Vagina (tissue), 2 donors: ENCODE data around the gene JCAD. TPM values are rescaled to one million over a fixed set of nuclear protein-coding genes. Genes with fewer than 3 reads are reported as not detected.

Source experiments
- DNase-seq, 2 donors: peaks; one replicate each; pipeline ENCODE4 v3.0.0-alpha.2; 2017; ENCODE audit errors: extremely low spot score in 2 of 2
- H3K27ac ChIP-seq: fragments of 200-600 bp; sonication (generic); one replicate; pipeline ENCODE4 v1.5.1; 2019
- H3K27me3 ChIP-seq: fragments of 200-600 bp; sonication (generic); one replicate; pipeline ENCODE4 v1.5.1; 2019
- H3K36me3 ChIP-seq, 2 donors: fragments of 200-600 bp; sonication (generic); one replicate each; pipeline ENCODE4 v1.5.1; 2017 to 2019
- H3K4me1 ChIP-seq: fragments of 200-600 bp; sonication (generic); one replicate; pipeline ENCODE4 v1.5.1; 2019
- H3K4me3 ChIP-seq, 2 donors: fragments of 200-600 bp; sonication (generic); 1 replicate in 1 of 2; 2 replicates in 1 of 2; pipeline ENCODE4 v1.5.1; 2016 to 2019
- H3K9me3 ChIP-seq: fragments of 200-600 bp; sonication (generic); one replicate; pipeline ENCODE4 v1.5.1; 2019
- POLR2A ChIP-seq, 2 donors: fragments of 450-650 bp; IDR thresholded peaks; one replicate each; pipeline ENCODE4 v1.6.1; 2017; ENCODE audit warnings: antibody characterized with exemption in 2 of 2, mild to moderate bottlenecking in 2 of 2, moderate library complexity in 2 of 2
- POLR2AphosphoS5 ChIP-seq, 2 donors: sonication (generic); formaldehyde crosslinking; IDR thresholded peaks; one replicate each; pipeline ENCODE4 v1.9.0; 2017; ENCODE audit warnings: antibody characterized with exemption in 2 of 2, mild to moderate bottlenecking in 2 of 2, low read depth in 1 of 2; ENCODE audit not compliant: insufficient read depth in 1 of 2
- intact Hi-C: fragments of 100-400 bp; cut with DNase I; formaldehyde crosslinking; loops from one replicate; pipeline ENCODE4 v1.15.1; 2023
- total RNA-seq: library from RNA; depleted of rRNA; stranded (reverse); fragments of >200 nt; gene quantifications from one replicate; pipeline ENCODE4 v1.2.3, GENCODE V29; 2016
- TF ChIP-seq, protein P1 (sequence below), 3 experiments: fragments of 450-650 bp in 2 of 3; fragments of 200-600 bp in 1 of 3; sonication (generic) in 1 of 3; IDR thresholded peaks; one replicate each; pipeline ENCODE4 v1.5.1; 2017 to 2019; ENCODE audit warnings: antibody characterized with exemption in 3 of 3, mild to moderate bottlenecking in 2 of 3, moderate library complexity in 2 of 3

The JCAD gene
- total RNA-seq, 1 donor from 2014 or later = 40.3 TPM

GRCh38 chr10:30047430-30047829, 12.0 kb downstream of the JCAD start:
- TF ChIP-seq POLR2A (IDR thresholded peaks at IDR 0.05) = no peak
- TF ChIP-seq, protein P1, sequence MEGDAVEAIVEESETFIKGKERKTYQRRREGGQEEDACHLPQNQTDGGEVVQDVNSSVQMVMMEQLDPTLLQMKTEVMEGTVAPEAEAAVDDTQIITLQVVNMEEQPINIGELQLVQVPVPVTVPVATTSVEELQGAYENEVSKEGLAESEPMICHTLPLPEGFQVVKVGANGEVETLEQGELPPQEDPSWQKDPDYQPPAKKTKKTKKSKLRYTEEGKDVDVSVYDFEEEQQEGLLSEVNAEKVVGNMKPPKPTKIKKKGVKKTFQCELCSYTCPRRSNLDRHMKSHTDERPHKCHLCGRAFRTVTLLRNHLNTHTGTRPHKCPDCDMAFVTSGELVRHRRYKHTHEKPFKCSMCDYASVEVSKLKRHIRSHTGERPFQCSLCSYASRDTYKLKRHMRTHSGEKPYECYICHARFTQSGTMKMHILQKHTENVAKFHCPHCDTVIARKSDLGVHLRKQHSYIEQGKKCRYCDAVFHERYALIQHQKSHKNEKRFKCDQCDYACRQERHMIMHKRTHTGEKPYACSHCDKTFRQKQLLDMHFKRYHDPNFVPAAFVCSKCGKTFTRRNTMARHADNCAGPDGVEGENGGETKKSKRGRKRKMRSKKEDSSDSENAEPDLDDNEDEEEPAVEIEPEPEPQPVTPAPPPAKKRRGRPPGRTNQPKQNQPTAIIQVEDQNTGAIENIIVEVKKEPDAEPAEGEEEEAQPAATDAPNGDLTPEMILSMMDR (IDR thresholded peaks at IDR 0.05) = no peak
- TF ChIP-seq POLR2AphosphoS5 (IDR thresholded peaks at IDR 0.05; ENCODE audit: insufficient read depth in 1 of 2, low read depth in 1 of 2) = no peak
- Histone ChIP-seq H3K27me3 (no peaks in the 10 kb centered on the region), H3K9me3 (no peaks in the 10 kb centered on the region), H3K36me3 (peaks cover 0 to 10% of the 10 kb centered on the region in 2 donors), H3K4me1 (no peaks in the 10 kb centered on the region), H3K27ac (no peak overlapping the region), H3K4me3 (no peak overlapping the region)
- no peak for DNase-seq
- intact Hi-C loops = no loop called here

GRCh38 chr10:30046476-30046875, 12.9 kb downstream of the JCAD start:
- no peaks in the 10 kb centered on the region for H3K4me1 ChIP-seq
- intact Hi-C loops = no loop called here
- H3K36me3 ChIP-seq = peaks cover 0 to 10% of the 10 kb centered on the region in 2 donors

GRCh38 chr10:30045961-30046360, 13.4 kb downstream of the JCAD start:
- intact Hi-C loops = no loop called here
- H3K27ac ChIP-seq = no peak overlapping the region
- H3K9me3 ChIP-seq = no peaks in the 10 kb centered on the region
- no peaks in the 10 kb centered on the region for H3K4me1 ChIP-seq
- DNase-seq = no peak
- H3K4me3 ChIP-seq = no peak overlapping the region
- peaks cover 0 to 10% of the 10 kb centered on the region in 2 donors for H3K36me3 ChIP-seq
- TF ChIP-seq POLR2AphosphoS5 (IDR thresholded peaks at IDR 0.05; ENCODE audit: insufficient read depth in 1 of 2, low read depth in 1 of 2) (no peak), POLR2A (IDR thresholded peaks at IDR 0.05) (no peak)
- TF ChIP-seq, protein P1 (IDR thresholded peaks at IDR 0.05) = no peak
- no peaks in the 10 kb centered on the region for H3K27me3 ChIP-seq

More at GRCh38 chr10:30046476-30046875, 12.9 kb downstream of the JCAD start:
- no peaks in the 10 kb centered on the region for H3K9me3 ChIP-seq
- no peaks in the 10 kb centered on the region for H3K27me3 ChIP-seq
- no peak for TF ChIP-seq POLR2A (IDR thresholded peaks at IDR 0.05)
- TF ChIP-seq POLR2AphosphoS5 (IDR thresholded peaks at IDR 0.05; ENCODE audit: insufficient read depth in 1 of 2, low read depth in 1 of 2) = no peak
- TF ChIP-seq, protein P1 (IDR thresholded peaks at IDR 0.05) = no peak
- DNase-seq = no peak
- H3K27ac ChIP-seq = no peak overlapping the region
- no peak overlapping the region for H3K4me3 ChIP-seq

- TF ChIP-seq, protein P1 (IDR thresholded peaks at IDR 0.05) = no peak
- TF ChIP-seq POLR2AphosphoS5 (IDR thresholded peaks at IDR 0.05; ENCODE audit: insufficient read depth in 1 of 2, low read depth in 1 of 2) = no peak
- TF ChIP-seq POLR2A (IDR thresholded peaks at IDR 0.05) = no peak
These were observed 15.7 kb downstream of the JCAD start for GRCh38 chr10:30043476-30044270.

GRCh38 chr10:30042820-30043219, 16.6 kb downstream of the JCAD start:
- H3K9me3 ChIP-seq = no peaks in the 10 kb centered on the region
- no peaks in the 10 kb centered on the region for H3K4me1 ChIP-seq
- peaks cover 0 to 10% of the 10 kb centered on the region in 2 donors for H3K36me3 ChIP-seq
- no peak overlapping the region for H3K27ac ChIP-seq
- DNase-seq = no peak
- intact Hi-C loops = no loop called here
- H3K4me3 ChIP-seq = no peak overlapping the region
- no peaks in the 10 kb centered on the region for H3K27me3 ChIP-seq
- TF ChIP-seq POLR2AphosphoS5 (IDR thresholded peaks at IDR 0.05; ENCODE audit: insufficient read depth in 1 of 2, low read depth in 1 of 2) (no peak), POLR2A (IDR thresholded peaks at IDR 0.05) (no peak)
- TF ChIP-seq, protein P1 (IDR thresholded peaks at IDR 0.05) = no peak

More at GRCh38 chr10:30043476-30044270, 15.7 kb downstream of the JCAD start:
- Histone ChIP-seq H3K4me3 (no peak overlapping the region), H3K27ac (no peak overlapping the region), H3K4me1 (no peaks in the 10 kb centered on the region), H3K36me3 (peaks cover 0 to 10% of the 10 kb centered on the region in 2 donors), H3K27me3 (no peaks in the 10 kb centered on the region), H3K9me3 (no peaks in the 10 kb centered on the region)
- no peak for DNase-seq
- intact Hi-C loops = no loop called here
